A204.1 (cell line): Measurements from ENCODE around the gene GRM5.

Source experiments
- FAIRE-seq: peaks from 2 replicates; lab custom pipeline; 2012; peaks lifted over from hg19 to GRCh38; lab: Jason Lieb, UNC

Gene GRM5

DNA sequence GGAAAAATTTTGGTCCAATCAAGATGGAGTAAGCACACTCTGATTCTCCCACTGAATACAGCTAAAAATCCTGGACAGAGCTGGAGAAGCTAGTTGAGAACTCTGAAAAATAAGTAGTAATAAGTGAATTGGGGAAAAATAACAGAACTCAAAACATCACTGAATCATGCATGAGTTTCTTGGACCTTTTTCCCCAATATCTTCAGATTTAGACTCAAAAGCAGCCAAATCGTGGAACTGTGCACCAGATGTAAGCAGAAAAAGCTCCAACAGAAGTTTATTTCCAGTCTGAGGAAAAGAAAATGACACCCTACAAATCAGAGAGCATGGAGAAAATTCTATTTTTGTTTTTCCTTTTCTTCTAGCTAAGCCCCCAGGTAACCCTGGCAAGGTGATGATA, 448.6 kb downstream of the GRM5 start:
- FAIRE-seq: no peak

DNA sequence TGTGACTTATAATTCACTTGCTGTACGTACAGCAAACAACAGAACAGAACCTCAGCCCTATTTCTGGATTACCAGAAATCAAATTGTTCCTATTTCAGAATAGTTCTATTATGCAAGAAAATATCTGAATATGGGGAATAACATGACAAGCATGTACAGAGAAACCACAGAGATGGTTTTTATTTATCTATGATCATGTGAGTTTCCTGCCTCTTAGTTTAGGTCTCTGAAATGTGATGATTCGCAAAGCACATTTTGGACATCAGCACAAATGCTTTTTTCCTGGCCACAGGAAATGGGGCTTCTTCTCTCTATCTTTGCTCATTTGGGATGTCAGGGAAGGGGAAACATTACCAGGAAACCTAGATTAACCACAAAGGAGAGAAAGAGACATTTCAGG, 461.5 kb downstream of the GRM5 start:
- FAIRE-seq: no peak

DNA sequence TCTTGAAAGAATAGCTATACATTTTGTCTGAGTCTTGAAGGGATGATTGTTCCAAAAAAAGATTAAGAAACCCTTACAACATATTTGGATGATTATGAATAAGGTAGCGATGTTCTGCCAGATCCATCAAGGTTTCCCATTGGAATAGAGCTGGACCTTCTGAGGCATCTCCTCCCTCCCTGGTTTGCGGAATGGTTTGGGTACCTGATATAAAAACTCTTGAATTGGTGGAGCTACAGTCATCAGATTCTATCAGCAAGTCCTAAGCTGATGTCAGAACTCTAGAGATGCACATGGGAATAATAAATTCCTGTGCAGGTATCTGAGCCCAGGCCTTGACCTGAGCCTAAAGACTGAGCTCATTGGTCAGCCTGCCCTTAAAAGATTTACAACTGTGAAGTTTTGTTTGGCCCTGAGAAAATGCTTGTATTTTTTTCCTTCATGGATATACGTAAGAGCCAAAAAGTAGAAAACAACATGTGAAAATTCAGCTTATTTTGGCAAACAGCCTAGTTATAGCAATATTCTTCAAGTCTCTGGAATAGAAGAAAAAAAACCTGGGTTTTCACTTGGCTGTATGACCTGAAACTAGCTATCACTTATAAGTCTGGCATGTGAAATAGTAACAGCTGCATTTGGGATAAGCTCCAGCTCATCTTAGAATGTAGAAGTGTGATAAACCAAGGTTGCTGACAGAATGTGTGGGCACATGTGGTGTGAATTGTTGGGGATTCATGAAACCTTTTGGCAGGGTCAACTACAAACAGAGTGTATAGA, 462.5 kb downstream of the GRM5 start:
- no peak for FAIRE-seq

DNA sequence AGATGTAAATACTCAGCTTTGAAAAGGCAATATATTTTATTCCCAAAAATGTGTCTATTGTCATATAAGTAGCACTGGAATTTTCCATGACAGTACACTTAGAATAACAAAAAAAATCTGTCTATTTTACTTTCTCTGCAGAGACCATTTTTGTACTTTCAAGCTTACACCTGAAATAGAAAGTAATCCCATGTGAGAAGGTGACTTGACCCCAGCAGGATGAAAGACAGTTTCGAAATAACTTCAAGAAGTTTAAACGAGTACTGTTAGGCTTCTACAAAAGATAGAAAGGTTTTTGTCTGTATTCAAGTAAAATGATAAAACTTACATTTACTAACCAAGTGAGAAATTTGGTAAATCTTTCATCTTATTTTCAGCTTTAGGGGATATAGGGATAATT, 468.4 kb downstream of the GRM5 start:
- no peak for FAIRE-seq

DNA sequence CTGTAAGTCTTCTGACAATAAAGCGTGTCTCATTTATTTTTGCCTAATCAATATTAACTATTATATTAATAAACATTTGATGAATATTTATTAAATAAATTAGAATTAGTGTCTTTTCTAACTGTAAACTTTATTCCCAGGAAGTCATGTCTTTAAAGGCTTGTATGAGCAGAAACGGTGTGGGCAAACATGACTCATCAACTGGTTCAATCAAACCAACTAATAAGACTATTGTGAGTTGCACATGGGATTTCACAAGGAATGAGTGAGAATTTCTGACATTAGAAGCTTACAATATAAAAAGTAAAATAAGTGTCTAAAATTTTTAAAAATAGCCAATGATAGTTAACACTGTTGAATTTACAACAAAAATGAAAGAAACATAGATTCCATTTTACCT, 469.0 kb downstream of the GRM5 start:
- no peak for FAIRE-seq

DNA sequence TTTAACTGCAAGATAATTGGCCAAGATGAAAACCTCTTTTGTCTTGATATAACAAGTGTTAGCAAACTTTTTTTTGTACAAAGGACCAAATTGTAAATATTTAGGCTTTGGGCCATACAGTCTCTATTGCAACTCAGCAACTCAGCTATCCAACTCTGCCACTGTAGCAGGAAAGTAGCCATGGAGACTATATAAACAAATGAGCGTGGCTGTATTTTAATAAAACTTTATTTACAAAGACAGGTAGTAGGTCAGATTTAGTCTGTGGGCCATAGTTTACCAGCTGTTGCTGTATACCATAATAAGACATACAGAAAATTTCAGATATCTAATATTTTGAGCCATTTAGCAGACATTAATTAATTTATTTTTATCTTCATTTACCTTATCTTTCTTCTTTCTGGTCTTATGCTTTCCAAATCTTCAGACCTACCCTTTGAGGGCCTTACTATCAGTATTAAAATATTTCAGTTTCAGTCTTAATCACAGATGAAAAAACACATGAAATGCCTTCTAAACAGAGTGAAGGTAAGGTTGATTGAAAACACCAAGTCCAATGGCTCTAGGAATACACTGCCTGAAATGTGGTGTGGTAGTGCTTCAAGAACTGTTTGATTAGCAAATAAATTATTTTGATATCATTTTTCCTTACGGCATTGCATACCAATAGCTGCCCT, 471.4 kb downstream of the GRM5 start:
- no peak for FAIRE-seq

DNA sequence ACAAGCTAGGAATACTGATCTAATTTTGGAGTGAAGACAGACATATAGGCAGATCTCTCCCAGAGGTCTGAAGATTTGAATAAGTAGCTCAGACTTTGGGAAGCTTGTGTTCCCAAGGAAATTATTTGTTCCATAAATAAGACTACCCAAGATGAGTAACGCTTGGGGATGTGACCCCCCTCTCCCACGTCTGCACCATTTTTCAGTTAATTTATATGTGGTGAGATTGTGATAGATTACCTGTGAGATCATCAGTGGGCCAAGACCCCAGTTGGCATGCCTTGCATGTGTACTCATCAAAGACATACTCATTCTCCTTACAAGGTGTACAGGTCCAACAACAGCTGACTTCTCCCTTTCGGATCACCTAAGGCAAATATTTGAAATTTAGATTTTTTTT, 475.4 kb downstream of the GRM5 start:
- FAIRE-seq: no peak

DNA sequence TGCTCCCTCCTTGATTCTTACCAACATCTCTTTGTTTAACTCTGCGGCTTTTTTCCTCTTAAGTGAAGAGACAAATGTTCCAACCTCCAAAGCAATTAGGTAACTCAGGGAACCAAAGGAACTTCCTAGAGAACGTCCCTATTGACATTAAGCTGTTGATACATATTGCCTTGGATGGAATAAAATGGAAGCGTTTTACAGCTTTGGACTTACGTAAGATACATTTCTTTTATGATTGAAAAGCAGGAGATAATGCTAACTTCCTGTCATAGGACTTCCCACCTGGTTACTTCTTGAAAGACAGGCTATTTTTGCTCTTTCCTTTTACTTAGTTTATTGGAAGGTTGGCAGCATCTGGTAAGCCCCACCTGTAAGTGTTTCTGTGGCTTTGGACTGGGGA, 482.5 kb downstream of the GRM5 start:
- no peak for FAIRE-seq

DNA sequence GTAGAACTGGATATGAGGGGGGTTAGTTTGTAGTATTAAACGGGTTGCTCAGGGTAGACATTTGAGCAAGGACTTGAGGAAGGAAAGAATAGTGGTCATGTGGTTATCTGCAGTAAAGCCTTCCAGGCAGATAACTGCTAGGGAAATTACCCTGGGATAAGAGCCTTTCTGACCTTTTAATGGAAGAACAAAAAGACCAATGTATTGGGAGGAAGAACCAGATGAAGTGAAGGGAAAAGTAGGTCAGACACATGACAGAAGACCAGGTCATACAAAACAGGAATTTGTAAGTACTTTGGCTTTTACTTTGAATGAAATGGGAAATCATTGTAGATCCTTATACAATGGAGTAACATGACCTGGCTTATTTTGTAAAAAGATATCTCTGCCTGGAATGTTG, 486.3 kb downstream of the GRM5 start:
- no peak for FAIRE-seq

DNA sequence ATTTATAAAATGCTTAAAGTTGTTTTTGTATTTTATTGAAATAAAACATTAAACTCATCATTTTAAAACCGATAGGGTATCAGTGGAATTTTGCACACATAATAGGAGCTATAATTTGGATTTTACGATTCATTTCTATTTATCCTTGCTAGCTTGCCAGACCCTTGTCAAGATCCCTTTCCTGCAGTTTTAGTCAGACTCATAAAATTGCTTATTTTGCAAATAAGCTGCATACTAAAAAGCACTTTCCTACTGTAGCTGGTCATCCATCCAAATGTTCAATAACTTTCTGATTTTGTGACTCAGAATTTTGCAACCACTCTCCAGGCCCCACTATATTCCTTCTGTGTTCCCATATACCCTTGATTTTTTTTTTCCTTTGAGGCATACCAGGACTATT, 489.0 kb downstream of the GRM5 start:
- no peak for FAIRE-seq

DNA sequence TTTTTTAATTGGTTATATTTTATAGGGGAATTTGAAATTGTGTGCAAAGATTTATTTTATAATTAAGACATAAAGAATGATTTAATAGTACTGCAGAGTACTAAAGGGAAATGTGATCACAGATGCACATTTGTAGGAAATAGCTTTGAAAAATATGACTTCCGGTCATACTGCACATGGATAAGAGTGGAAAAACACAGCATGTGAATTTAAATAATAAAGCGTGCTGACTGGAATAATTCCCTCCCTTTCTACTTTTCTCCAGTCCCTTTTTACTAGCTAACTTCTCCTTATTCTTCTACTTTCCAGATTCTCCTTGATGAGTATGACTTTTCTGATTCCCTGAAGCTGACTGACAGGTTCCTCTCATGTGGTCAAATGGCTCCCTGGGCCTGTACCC, 489.9 kb downstream of the GRM5 start:
- FAIRE-seq: no peak

DNA sequence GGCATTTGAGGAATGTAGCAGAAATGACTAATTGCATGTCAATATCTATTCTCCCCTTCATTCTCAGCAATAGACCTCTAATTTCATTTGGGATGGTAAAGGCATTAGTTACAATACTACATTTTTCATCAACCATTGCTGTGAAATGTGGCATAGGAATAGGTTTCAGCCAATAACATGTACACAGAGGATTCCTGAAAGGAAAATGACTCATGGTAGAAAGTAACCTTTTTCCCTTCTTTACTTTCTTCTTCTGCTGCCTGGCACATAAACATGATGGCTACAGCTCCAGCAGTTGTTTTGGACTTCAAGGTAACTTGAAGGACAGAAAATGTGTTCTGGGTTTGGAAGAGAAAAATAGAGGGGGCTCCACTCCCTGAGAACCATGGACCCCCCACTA, 496.4 kb downstream of the GRM5 start:
- FAIRE-seq: no peak

DNA sequence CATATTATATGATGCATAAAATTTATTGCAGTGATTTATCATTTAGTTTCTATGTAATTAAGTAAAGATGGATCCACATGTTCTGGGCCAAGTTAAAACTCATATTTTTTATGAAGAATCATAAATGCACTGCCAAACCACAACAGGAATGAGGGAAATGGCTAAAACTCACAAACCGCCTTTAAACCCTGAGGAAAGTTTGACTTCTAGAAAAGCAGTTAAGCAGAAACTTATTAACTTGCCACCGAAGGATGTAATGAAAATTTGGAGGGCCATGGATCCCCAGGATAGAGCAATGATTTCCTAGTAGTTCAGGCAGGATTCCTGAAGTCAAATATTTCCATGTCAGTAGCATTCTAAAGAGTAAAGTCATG, 510.0 kb downstream of the GRM5 start:
- no peak for FAIRE-seq

DNA sequence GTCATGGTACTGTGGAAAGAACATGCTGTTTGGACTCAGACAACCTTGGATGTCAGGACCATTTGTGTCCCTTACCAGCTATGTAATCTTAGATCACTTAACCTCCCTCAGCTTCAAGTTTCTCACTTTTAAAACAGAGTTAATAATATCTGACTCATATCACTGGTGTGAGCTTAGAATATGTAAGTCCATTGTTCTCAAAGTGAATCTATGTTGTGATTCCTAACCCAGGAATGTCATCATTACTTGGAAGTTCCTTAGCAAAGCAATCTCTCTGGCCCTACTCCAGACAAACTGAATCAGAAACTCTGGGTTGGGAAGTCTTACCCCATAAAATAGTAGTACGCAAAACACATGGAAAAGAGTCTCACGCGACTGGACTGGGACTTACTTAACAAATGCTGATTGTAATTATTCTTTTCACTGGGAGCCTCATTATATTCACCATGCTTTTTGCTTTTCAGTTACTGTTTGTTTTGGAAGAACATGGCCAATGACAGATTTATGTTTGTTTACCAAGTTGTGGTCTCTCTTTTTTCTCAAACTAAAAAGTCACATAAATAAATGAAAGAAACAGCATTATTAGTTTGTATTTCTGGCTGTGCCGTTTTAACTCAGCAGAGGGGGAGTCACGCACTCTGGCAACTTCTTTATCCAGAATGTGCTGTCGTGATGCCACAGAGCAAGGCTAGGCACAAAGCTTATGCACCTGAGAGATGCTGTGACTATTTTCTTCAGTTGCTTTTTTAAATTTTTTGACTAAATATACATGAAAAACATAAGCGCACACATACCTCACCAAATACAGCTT, 510.6 kb downstream of the GRM5 start:
- FAIRE-seq: no peak

DNA sequence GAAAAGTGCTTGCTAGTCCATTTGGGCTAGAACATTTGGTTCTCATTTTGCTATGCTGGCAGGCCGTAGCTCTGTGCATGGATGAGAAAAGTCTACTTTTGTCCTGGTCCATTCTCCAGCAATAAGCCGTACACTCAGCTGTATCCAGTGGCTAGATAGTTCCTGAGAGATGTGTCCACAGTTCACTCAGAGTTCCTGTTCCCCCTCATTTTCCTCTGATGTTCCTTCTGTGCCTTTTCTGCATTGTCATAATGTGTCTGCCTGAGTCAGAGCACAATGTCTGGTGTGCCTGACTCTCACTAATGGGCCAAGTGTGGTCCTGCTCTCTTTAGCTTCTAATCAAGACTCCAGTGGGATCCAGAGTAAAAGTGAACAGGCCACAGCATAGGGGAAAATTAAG, 512.6 kb downstream of the GRM5 start:
- no peak for FAIRE-seq

DNA sequence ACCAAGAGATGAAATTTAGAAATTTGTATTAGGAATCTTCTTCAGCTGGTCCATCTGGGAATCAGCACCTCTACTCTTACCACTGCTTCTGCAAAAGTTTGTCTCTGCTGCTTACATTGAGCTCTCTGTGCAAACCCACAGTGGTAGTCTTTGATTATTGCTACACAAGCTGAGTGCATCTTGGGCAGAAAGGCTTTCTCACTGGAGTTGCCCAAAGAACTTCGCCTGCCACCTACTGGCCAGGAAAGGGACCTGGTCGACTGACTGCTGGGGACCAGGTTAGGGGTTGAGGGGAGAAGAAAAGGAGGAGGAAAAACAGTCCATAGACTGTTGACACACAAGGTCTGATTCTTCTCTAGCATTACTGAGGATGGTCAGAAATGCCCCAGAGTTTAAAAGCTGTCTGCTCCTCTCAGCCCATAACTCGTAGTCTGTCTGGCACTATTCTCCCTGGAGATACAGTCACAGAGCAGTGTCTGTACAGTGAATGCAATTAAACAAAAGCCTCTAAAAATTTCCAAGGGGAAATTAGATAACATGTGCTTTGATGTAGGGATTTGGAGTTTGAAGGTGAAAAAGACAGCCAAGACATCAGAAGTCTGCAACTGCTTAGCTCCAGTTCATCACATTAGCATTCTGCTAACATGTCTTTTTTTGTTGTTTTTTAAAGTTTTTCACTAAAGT, 513.3 kb downstream of the GRM5 start:
- FAIRE-seq: no peak

DNA sequence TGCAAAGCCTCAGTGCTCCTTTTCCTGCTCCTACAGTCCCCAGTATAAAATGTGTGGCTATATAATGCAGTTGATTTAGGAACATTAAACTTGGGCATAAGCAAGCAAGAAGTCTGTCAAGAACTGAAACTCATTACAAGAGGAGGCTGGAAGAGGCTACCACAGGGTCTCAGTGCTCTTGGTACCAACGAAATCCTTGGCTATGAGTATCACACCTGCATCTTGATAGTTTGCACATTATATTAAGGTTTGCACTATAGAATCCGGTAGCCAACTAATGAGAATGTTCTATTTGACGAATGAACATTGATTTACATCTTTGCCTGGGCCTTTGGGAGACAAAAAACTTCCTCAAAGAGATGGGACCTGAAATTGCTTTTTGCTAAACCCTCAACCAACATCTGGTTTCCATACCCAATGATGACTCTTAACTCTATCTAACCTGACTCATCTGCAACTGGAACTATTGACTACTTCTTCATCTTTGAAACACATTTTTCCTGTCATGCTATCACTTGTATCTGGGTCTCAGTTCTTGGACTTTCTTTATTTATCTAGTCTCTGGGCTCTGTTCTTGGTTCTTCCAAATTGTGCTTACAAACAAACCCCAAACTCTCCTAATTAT, 521.0 kb downstream of the GRM5 start:
- no peak for FAIRE-seq

DNA sequence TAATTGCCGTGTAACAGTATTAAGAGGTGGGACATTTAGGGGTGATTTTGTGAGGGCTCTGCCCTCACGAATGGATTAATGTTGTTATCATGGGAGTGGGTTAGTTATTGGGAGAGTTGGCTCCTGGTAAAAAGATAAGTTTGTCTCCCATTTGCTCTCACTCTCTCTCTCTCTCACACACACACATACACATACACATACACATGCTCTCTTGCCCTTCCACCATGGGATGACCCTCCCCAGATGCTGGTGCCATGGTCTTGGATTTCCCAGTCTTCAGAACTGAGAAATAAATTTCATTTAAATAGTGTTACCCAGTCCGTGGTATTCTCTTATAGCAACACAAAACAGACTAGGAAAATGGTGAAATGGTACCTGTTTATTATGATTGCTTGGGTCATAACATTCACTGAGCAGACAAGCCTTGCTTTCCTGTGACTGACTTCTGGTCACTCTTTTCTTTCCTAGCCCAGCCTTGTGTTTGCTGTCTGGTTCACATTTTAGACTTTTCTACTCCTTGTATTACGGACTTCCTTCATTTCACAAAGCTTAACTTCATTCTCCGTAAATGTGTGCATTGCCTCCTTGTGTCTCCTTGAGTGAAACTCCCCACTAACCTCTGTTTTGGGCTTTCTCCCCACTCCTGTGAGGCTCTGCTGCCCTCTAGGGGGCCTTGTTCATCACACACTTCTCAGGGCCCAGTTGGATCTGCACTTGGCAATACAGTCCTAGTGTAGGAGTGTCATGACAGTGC, 521.7 kb downstream of the GRM5 start:
- FAIRE-seq: peak; percentile 6

DNA sequence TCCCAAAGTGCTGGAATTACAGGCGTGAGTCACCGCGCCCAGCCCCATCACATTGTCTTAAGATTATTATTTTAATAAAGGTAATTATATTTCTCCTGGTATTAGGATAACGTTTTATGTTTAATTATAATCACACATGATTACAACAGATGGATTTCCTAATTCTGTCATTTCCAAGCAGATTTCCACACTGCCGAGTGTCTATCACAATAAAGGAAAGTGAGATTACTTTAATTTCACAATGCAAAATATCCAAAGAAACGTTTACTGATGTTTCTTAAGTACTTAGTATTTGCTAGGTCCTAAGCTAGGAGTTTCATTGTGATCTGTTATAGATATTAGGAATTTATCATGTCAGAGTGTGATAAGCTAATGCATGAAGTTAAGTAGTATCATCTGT, 524.8 kb downstream of the GRM5 start:
- no peak for FAIRE-seq

DNA sequence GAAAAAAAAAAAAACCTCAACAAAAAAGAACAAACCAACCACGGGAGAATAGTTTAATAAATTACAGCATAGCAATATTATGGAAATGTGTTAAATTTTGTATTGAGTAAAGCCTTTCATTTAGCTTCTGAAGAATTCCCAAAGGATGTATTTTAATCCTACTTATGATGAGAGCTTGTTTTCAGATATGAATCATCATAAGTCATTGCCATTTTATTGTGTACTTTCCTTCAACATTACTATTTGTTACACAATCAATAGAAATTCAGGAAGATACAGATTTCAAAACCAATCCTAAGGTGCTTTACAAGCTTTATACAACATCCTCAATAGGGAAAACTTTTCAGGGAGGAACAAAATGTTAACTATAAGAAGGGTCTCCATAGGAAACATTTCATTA, 527.7 kb downstream of the GRM5 start:
- FAIRE-seq: no peak

DNA sequence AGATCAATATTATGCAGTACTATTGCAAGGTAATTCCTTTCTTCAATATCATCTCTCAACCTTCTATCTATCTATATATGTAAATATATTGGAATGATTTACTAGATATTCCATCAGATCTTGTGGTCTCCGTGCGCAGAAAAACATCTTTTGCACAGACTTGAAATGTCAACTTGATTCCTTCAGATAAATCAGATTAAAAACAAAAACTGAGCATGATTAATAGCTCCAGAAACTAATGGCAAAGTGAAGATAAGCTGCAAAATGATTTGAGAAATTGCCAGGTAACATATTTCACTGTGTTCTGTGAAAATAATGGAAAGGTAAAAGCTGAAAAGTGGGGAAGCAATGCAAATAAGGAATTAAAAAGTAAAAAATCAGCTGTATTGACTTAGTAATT, 528.2 kb downstream of the GRM5 start:
- FAIRE-seq: no peak
